Measurements from ENCODE around the gene FGD4.

DNA sequence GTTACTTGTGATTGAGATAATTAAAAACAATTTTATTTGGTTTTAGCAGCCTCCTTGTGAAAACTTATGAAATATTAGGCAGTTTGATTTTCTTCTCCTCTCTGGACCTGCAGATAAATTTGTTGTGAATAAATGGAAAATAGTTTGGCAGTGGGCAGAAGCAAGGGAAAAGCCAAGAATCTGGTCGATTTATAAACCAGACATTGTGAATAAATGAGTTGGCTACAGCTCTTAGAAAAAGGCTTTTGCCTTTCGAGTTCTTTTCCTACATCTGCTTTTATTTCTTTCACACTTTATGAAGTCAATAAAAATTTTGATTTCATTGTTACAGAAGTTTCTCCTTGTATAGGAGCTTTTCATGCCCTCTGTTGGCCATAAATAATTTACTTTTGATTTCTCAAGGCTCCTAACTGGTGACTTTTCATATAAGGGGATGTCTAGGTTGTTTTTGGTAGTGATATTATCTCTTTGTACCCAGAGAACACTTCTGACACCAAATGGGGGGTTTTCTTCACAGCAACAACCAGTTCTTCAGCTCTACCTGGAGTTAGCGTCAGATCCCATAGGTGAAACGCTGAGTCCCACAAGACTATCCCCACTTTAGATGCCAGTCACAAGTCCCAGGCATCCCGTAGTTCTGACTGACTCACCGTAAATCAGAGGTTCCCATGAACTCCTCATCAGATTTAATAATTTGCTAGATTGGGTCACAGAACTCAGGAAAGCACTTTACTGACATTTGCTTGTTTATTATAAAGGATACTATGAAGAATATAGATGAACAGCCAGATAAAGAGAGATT lies 143.3 kb downstream of the FGD4 start:
- TF ChIP-seq ARNT (IDR thresholded peaks at IDR 0.05), result no peak
- TF ChIP-seq SP1 (IDR thresholded peaks at IDR 0.05), result no peak
- TF ChIP-seq ZNF384 (IDR thresholded peaks at IDR 0.05), result no peak
- TF ChIP-seq HDGF (IDR thresholded peaks at IDR 0.05; ENCODE audit: borderline replicate concordance), result no peak

Measured in HEK293T (cell line).